NOMO-1 treated with DMSO at 0.1 percent for 48 hours (cell line): ENCODE measurements around the gene MAPKAPK3.

Experiments
- DNase-seq: peaks from one replicate; lab custom pipeline; 2025; ENCODE audit not compliant: unreplicated experiment; lab: John Stamatoyannopoulos, UW

MAPKAPK3 gene

DNA sequence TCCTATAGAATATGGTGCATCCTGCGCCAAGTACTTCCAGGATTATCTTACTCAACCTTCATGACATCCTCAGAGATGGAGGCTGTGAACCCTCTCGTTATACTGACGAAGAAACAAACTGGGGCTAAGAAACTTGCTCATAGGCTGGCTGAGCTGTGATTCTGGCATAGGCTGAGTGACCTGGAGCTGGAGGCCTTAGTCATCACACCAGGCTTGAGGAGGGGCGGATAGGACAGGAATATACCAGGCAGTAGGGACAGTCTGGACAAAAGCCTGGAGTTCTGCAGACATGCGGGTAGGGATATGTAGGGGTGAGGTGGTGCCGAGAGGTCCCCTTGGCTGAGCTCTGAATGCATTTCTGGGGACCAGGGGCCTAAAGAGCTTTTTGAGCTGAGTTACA, 29.6 kb upstream of the MAPKAPK3 start:
- DNase-seq, result no peak

- no peak for DNase-seq
Observed at GRCh38 chr3:50587806-50588758, 28.9 kb upstream of the MAPKAPK3 start.

DNA sequence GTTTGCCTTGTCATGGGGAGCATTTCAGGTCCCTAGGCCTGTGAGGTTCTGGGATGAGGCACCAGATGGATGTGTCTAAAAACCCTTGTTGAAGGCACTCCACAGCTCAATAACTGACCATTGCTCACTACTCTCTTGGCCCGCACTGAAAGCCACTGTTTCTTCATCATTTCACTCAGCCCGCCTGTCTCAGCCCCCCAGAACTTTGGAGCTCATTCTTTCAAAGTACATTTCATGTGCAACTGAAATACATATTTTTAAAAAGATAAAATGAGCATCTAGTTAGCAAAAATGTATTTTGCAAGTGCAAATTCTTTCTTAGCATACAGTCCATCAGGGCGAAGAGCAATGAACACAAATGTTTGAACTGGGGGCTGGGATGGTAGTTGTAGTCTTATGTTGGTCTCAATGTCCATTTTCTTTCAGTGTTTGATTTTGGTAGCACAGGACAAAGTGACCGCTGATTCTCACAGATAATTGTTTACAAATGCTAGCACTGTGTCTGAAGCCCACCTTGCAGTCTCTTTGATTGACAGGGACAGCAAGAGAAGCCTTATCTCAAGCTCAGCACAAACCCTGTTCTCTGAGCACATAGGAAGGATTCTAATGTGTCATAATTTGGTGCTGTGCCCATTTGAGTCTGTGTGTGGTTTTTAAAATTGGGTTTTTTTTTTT, 28.1 kb upstream of the MAPKAPK3 start:
- DNase-seq, result no peak

GRCh38 chr3:50591196-50591741, 25.7 kb upstream of the MAPKAPK3 start:
- DNase-seq, result no peak

GRCh38 chr3:50592568-50592967, 24.4 kb upstream of the MAPKAPK3 start:
- peak; percentile 74 for DNase-seq

DNA sequence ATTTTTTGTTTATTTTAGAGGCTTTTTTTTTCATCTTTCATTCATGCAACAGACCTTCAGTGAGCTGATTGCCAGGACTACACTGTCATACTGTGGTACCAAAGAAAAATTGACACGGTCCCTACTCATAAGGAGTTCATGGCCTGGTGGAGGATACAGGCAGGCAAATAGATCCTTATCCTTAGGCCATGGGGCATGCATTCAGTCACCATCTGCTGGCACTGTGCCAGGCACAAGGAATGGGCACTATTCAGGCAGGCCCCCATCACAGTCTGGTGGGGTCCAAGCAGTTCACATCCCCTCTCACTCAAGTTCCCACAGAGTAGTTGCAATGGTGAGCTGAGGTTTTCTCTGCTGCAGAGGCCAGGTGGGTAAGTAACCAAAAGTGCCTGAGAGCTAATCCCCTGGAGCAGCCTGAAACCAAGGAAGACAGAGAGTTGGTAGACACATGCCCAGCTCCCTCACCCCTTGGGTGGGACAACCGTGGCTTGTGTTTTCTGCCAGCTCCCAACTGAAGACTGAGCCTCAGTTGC, 22.6 kb upstream of the MAPKAPK3 start:
- no peak for DNase-seq

DNA sequence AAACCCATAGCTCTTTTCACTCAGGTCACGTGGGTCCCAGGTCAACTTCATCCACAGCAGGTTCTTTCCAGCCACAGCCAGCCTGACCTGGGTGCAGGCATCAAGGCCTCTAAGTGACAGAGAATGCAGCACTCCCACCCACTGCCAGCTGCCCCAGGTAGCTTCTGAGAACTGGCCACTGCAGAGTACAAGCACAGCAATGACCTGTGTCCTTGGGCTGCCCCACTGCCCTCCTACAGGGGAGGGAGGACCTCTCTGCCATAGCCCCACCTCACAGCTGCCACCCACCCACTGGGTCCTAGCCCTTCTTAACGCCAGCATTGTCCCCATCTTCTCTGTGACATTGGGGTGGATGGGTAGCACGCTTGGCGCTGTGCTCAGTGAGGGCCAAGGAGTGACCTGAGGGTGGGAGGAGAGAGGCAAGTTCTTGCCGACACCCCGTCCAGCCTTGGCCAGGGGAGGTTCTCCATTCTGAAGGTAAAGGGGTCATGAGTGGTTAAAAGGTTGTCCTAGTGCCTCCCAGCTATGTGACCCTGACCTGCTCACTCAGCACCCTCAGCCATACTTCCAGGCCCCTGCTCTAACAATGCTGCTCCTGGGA, 17.7 kb upstream of the MAPKAPK3 start:
- DNase-seq, result no peak

GRCh38 chr3:50599716-50600118, 17.2 kb upstream of the MAPKAPK3 start:
- DNase-seq, result no peak

- DNase-seq, result no peak
Observed at GRCh38 chr3:50600141-50600753, 16.7 kb upstream of the MAPKAPK3 start.

DNA sequence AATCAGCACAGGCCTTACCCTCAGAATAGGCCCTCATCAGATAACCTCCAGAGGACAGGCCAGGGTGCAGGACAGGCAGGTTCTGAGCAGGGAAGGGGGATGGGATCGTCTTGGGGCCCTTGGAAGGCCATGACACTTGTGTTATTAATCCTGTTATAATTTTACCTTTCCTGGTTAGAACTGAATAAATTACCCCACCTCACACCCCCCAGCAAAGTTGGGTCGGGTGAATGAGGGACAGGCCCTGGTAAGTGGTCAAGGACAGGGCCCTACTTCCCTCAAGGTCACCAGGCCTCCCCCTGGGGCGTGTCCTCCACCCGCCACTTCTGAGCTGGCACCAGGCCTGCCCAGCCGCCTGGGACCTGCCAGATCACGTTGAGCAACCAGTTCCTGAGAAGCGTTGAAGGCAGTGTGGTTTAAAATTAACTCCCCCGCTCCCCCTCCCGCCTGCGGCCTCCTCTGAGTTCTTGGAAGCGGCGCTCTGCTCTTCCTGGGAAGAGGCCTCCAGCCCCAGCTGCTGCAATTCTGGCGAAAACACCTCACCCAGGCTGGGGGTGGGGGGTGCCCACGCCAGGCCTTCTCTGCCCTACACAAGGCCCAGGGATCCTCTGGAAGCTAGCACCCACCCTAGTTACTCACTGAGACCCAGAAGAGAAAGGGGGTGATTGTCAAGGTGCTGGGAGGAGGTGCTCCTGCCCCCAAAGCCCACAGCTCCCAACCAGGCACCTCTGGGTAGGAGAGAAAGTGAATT, 15.9 kb upstream of the MAPKAPK3 start:
- DNase-seq, result peak; percentile 94

- no peak for DNase-seq
Observed at GRCh38 chr3:50602595-50603191, 14.3 kb upstream of the MAPKAPK3 start.

- DNase-seq, result no peak
Observed at GRCh38 chr3:50603261-50604109, 13.5 kb upstream of the MAPKAPK3 start.

DNA sequence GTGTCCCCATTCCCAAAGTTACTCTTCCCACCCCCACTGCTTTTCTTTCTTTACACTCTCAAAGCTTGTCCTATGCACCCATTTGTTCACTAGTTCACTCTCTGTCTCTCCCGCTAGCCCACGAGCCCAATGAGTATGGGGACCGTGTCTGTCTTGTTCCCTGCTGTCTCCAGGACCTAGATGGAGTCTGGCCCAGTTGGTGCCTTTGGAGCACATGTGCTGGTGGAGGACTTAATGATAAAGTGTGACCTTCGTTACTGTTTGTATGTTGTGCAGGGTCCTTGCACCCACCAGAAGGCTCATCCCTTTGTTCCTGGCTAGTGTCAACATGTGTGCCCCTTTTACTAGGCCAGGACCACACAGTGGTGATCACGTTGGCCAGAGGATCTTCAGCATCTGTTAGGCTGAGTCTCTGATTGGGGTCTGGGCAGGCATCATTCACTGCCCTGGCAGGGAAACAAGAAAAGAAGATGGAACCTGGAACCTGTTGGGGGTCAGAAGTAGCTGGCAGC, 12.8 kb upstream of the MAPKAPK3 start:
- no peak for DNase-seq

- peak; percentile 58 for DNase-seq
Observed at GRCh38 chr3:50604628-50605588, 12.0 kb upstream of the MAPKAPK3 start.

DNA sequence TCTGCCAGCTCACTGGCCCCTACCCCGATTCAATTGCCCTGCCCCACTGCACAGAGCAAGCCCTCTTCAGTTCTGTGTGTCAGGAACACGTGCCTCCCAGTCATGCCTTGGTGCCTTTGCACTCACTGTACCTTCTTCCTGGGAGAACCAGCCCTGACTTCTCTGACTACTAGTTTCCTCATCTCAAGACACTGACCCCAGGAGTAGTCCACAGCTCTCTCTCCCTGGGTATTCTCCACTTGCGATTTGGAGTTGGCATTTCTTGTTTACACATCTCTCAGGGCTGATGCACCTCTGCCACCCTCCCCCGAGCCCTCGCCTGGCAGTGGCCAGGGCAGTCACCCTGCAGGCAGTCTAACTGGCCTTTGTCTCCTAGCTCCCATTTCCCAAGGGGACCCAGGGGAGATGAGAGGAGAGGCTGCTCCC, 11.0 kb upstream of the MAPKAPK3 start:
- DNase-seq, result no peak

GRCh38 chr3:50606596-50606995, 10.4 kb upstream of the MAPKAPK3 start:
- DNase-seq, result no peak

DNA sequence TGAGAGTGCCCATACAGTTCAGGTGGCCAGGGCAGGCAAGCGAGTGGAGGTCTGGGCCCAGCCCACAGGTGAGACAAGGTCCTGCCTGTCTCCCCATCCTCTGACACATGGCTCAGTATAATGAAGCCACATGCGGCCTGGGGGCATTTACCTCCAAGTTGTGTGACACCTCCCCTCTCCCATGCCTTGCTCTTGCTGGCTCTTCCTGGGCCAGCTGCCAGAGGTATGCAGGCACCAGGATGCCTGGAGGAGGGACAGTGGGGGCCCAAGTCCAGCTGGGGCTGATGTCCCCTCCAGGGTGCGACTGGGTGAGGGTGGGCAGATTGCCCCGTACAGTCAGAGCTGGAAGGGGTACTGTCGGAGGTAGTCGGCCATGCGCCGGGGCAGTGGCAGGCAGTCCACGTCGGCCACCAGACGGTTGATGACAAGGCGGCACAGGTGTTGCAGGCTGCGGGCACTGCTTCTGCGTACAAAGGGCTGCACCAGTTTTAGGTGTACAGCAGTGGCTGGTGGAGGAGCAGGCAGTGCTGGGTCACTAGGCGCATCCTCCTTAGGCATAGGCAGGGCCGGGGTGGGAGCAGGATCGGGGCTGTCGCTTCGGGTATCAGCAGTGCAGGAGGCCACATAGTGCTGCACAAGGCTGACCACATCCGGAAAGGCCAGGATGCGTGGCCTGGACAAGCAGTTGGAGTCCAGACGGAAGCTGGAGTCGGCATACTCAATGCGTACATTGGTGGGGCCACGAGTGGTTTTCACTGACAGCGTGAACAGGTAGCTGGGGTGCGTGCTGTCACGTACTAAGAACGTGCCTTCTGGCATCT, 9.5 kb upstream of the MAPKAPK3 start:
- no peak for DNase-seq
